Endometrial microvascular endothelial cells (primary cell): ENCODE data around the gene BBS7. TPM values are rescaled to one million over a fixed set of nuclear protein-coding genes. Genes with fewer than 3 reads are reported as not detected.

ENCODE experiments used
- in situ Hi-C: cut with HindIII; loops from 2 replicates; pipeline ENCODE4 v1.10.0; 2017; ENCODE audit warnings: low sequenced_read_pairs, low pct_unique_long_range_greater_than_20kb; ENCODE audit errors: inconsistent ontology term
- total RNA-seq: library from RNA; depleted of rRNA; stranded (reverse); fragments of >200 nt; gene quantifications from one replicate; pipeline ENCODE4 v1.2.3, GENCODE V29; 2015; ENCODE audit errors: inconsistent ontology term

Gene BBS7, protein sequence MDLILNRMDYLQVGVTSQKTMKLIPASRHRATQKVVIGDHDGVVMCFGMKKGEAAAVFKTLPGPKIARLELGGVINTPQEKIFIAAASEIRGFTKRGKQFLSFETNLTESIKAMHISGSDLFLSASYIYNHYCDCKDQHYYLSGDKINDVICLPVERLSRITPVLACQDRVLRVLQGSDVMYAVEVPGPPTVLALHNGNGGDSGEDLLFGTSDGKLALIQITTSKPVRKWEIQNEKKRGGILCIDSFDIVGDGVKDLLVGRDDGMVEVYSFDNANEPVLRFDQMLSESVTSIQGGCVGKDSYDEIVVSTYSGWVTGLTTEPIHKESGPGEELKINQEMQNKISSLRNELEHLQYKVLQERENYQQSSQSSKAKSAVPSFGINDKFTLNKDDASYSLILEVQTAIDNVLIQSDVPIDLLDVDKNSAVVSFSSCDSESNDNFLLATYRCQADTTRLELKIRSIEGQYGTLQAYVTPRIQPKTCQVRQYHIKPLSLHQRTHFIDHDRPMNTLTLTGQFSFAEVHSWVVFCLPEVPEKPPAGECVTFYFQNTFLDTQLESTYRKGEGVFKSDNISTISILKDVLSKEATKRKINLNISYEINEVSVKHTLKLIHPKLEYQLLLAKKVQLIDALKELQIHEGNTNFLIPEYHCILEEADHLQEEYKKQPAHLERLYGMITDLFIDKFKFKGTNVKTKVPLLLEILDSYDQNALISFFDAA
- total RNA-seq: 17.2 TPM

DNA sequence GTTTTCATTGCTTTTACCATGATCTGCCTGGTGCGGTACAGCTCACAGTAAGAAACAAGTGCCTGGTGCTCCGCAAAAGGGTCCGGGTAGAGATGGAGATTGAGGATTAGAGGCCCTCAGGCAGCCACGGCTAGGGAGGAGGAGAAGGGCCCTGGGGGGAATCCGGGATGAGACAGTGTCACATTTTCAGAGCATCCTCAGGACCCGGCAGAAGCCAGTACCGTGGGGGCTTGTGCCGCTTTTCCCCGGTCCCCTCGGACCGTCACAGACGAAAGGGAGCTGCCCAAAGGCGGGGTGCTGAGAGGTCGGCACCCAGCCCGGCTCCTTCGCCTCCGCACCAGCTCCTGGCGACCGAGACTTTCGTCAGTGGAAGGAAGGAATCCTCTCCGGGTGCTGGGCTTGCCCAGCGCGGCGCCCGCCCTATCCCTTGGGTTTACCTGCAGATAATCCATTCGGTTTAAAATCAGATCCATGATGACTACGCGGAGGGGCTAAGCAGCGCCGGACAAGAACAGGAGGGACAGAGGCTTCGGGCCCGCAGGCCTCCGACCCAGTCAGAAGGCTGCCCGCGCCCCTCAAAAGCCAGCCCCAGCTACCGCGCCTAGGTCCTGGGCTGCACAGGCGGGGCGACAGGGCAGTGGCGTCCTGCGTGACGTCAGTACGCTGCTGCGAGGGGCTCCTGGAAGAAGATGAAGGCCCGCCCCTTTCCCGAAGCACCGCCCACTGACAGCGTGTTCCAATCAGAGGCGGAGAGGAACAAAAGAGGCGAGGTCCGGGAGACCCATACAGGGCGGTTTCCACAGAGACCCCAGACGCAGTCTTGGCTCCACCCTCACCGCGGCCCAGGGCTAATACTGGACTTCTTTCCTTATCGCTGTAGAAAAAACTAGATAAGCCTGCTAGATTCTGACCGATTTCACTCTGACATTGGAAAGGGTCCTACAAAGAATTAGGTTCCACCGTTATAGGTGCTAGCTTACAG is at the start of gene BBS7:
Gene BBS7 (minus strand): TSS at position 634 of the 982 bp plus-strand sequence. CDS start 161 bp downstream, at position 473.
- in situ Hi-C loops: no loop called here

DNA sequence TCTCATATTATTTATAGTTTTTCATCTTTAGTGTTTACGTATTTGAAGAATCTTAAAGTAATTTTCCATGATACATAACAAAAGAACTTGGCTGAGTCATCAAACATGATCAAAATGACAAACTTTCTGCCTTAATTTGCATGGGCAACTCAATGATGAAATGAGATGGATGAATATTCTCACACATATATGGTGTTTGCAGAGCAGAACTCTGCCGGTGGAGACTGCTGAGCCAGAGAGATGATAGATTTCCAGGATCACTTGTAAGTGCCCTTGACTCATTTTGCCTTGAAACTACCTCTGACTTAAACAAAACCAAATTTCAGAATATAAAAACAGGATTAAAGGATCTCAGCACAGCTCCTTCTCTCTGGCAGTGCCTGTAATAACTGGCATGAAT is 43.4 kb upstream of the BBS7 start:
- in situ Hi-C loops: no loop called here

DNA sequence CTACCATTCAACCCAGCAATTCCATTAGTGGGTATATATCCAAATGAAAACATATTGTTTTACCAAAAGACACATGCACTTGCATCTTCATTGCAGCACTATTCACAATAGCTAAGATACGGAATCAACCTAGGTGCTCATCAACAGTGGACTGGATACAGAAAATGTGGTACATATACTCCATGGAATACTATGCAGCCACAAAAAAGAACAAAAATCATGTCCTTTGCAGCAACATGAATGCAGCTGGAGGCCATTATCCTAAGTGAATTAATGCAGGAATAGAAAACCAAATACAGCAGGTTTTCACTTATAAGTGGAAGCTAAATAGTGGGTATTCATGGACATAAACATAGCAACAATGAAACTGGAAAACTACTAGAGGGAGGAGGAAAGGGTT is 38.1 kb upstream of the BBS7 start:
- in situ Hi-C loops: no loop called here

DNA sequence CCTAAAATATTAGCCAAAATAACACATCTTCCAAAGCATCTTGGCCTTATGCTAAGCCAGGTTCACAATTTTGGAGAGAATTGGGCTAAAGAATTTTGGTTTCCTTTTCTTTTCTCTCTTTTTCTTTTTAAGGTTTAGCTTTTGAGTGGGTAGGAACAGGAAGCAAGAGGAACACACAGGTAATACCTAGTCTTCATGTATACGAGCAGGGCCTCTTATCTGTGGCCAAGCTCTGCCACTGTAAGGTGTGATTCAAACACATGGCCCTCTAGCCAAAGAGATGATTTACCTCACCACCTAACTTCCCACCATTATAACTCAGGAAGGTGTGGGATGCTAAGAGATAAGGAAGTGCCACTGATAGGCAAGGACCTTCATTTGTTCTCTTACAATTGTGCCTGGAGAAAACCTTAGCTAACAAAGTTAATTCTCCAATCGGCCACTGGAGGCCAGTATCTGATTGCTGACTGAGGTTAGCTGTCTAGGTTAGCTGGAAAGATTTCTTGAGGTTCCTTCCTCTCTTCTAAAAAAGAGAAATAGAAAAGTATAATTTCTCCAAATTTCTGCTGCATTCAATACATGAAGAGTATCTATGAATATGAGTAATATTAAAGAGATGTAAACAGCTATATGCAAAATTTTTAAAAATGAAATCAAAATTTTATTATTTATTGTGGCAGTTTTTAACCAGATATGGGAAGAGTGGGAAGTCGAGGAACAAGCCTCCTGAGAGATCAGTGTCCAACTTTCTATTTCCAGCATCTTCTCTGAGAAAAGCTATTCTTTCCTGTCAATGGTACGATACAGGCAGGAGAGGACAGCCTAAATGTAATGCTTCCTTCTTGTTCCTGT is 30.1 kb upstream of the BBS7 start:
- in situ Hi-C loops: no loop called here

DNA sequence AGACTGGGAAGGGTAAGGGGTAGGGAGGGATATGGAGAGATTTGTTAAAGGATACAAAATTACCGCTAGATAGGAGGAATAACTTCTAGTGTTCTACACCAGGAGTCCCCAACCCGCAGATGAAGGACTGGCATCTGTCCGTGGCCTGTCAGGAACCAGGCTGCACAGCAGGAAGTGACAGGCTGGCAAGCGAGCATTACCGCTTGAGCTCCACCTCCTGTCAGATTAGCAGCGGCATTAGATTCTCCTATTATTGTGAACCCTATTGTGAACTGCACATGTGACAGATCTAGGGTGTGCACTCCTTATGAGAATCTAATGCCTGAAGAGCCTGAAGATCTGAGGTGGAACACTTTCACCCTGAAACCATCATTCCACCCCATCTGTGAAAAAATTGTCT is 27.9 kb upstream of the BBS7 start:
- in situ Hi-C loops: no loop called here

DNA sequence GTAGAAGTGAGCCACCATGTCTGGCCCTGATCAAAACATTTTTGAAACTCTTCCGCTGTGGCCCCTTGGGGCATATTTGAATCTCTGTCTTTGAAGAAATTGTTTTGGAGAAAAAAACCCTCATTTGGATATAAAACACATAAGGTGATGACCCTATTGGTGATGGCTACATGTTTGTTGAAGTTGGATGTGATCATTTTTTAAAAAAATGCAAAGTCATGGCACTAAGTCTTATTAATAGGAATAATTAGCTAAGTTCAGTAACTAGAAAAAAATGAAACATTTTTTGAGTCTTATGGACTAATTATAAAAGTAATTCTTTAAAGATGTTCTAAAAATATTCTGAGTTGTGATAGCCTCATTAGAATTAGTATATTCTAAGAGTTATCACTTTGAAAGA is 17.9 kb upstream of the BBS7 start:
- in situ Hi-C loops: no loop called here

DNA sequence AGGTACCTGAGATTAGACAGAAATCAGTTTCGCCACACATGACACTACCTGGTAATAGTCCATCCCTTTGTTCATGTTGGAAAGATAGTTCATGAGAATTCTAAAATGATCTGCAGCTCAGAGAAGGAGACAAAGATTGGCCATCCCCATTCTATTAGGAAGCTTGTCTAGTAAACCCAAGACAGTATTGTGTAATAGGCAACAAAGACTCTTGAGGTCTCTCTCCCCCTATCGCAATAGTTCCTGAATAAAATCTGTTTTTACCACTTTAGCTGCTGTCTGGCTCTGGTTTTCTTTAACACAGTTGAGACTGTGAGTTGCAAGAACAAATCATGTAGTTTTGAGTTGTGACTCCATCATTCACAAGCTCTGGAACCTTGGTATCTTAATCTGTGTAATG is 14.8 kb upstream of the BBS7 start:
- in situ Hi-C loops: no loop called here

DNA sequence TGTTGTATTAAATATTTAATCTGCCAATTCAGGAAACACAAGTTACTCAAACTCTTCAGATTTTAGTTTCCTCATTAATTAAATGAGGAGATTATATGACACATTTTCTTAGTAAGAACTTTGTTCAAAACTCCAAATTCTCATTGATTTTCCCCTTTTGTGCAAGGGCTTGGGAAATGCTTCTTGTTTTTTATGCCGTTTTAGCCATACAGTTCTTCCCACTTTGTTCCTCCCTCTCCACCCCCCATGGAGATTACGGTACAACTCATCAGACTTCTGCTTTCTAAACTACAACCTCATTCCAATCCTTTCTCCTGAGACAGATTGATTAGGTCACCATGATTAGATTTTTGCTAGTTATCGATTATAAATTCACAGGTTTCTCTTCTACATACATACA is 10.9 kb upstream of the BBS7 start:
- in situ Hi-C loops: no loop called here

DNA sequence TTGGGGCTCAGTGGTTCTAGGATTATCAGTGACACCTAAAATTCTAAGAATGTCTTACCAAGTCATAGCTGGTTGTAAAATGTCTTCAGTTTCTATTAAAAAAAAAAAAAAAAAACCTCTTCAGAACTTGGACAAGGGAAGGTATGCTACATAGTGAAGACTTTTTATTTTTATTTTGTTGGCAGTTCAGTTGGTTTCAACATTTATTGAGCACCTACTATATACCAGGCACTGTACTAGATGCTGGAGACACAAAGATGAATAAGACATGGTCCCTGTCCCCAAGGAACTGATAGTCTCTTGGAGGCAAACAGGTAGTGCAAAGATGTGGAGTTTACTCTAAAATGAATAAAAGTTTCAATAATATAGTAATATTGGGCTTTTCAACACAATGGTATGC is 8.9 kb upstream of the BBS7 start:
- in situ Hi-C loops: no loop called here

DNA sequence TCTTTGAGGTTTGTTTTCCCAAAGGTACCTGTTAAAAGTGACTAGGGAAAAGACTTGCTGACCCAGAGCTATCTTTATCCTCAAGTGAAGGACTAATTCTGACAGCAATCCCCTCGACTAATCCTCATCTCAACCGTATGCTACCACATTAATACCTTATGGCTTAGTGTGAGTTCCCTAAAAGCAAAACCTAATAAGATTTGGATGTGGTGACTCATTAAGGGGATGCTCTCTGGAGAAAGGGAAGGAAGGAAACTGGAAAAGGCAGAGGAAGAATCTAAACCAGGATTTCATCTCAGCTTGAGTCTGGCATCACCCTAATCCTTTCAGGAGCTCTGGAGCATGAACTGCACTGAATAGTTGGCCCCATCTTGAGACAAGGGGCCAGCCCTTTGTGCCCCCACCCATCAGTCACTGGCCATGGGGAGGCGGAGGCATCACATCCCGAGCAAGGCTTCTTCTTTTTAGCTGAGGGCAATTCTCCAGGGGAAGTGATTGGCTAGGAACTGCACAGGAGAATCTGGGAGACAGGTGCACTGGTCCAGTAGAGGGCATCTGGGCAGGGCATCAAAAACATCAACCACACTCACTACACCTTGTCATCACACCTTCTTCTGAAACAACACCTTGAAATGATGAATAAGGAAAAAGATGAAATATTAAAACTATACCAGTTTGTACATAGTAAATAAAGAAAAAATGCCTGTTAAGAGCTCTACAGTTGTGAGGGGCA is 6.9 kb upstream of the BBS7 start:
- in situ Hi-C loops: no loop called here

DNA sequence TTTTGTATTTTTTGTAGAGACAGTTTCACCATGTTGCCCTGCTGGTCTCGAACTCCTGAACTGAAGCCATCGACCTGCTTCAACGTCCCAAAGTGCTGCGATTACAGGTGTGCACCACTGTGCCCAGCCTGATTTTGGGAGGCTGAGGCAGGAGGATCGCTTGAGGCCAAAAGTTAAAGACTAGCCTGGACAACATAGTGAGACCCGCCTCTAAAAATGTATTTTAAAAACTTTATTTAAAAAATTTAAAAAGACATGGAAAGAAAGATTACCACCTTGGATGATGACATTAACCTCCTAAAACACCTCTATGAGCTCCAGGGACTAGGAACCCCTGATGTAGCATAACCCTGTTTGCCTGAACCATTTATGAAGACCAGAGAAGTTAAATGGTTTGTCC is 5.8 kb upstream of the BBS7 start:
- in situ Hi-C loops: no loop called here

DNA sequence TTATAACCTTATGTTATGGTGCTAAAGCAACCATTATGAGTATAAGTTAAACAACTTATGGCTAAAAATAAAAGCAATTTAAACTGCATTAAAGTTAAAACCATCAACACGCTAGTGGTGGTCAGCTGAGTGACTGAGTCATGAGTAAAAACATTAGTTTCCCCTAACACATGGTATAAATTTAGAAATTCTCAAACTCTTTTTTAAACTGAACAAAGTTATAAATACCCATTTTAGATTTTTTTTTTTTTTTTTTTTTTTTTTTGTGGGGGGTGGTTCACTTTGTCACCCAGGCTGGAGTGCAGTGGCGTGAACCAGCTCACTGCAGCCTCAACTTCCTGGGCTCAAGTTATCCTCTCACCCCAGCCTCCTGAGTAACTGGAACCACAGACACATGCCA is 5.4 kb upstream of the BBS7 start:
- in situ Hi-C loops: no loop called here

DNA sequence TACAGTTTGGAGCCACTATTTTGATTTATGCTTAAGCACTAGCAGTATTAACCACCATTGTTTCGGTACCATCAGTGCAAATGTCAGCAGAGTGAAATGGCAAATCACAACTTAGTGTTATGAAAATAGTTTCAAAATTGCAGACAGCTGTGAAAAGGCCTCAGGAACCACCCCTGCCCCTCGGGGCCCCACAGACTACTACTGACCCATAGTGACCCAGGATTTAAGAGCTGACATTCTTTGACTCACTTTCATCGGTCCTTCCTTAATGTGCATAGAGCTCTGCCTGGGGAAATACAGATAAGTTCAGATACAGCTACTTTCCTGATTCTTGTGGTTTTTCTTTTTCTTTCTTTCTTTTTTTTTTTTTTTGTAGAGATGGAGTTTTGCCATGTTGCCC is 3.3 kb upstream of the BBS7 start:
- in situ Hi-C loops: no loop called here

DNA sequence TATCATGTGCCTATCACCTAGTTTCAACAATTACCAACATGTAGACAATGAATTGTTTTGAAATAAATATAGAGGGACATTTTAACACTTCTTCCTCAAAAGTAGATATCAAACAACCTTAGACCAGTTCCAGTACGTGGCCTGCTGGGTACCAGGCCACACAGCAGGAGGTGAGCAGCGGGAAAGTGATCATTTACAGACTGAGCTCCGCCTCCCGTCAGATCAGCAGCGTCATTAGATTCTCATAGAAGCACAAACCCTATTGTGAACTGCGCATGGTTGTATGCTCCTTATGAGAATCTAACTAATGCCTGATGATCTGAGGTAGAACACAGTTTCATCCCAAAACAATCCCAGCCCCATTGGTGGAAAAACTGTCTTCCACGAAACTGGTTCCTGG is 6.5 kb downstream of the BBS7 start:
- in situ Hi-C loops: no loop called here

DNA sequence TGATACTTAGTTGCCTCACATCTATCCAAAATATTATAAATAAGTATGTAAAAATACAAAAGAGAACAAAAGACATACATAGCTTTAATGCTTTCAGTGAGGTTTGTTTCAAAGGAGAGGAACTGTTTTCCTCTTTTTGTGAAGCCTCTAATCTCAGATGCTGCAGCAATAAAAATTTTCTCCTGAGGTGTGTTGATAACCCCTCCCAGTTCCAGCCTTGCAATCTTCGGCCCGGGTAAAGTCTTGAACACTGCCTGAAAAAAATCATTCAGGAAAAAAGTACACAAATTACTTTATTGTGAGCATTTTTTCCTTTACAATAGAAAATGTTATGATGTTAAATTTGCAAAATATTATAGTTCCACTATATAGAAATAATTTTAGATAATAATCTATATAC is 8.8 kb downstream of the BBS7 start:
- in situ Hi-C loops: no loop called here

DNA sequence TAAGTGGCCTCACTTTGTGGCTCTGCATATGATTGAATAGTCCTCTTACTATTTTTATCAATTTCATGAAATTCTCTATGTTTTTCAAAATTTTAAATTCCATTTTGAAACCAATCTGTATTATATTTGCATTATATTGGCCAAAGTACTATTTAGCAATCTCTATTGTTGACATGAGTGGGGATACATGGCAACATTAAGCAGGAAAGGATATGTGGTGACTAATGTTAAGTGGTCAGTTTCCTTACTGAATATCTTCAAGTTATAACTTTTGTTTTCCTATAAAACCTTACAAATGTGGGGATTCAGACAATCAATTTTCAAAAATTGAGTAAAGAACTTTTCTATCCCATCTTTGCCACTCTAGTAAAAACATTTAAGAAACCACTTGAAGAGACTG is 10.2 kb downstream of the BBS7 start:
- in situ Hi-C loops: no loop called here

DNA sequence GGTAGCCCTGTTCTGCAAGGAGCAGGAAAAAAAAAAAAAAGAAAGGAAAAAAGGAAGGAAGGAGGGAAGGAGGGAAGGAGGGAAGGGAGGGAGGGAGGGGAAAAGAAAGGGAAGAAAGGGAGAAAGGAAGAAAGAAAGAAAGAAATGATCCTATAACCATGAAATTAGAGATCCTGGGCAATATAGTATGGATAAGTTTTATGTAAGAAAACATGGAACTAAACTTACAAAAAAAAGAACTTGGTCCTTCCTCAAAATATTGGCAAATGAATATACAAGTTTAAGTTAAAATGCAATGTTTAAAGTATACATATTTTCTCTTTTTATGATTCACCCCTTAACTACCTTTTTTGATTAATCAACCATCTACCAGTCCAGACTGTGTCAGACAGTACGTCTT is 18.9 kb downstream of the BBS7 start:
- in situ Hi-C loops: no loop called here

DNA sequence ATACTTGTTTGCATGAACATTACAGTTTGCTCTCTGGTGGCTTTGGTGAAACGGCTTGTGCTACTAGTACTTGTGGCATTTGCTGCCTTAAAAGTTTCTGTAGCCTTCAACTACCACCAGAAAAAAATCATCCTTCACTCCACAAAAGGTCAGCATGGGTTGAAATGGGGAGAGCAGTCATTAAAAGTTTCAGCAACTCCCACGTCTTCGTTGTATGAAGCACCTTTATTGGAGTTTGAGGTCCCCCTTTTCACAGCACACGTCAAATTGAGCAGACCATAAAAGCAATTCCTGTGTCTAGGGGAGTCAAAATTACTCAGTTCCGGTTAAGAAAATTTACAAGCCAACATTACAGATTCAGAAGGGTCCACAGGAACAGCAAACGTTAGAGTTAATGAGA is 23.6 kb downstream of the BBS7 start:
- in situ Hi-C loops: no loop called here
